HepG2 (cell line): ENCODE data around the gene MTCH1. TPM values are rescaled to one million over a fixed set of nuclear protein-coding genes. Genes with fewer than 3 reads are reported as not detected.

Experiments
- CBFB ChIP-seq: sonication (generic); formaldehyde crosslinking; IDR thresholded peaks from 2 replicates; pipeline ENCODE4 v1.4.0; 2020; ENCODE audit warnings: missing genetic modification reagents
- HMG20B ChIP-seq: conservative IDR thresholded peaks from 2 replicates; pipeline ENCODE4 v1.6.1; 2016; ENCODE audit warnings: missing genetic modification reagents, missing compliant biosample characterization
- HOXA9 ChIP-seq: sonication (generic); formaldehyde crosslinking; IDR thresholded peaks from 2 replicates; pipeline ENCODE4 v1.8.1; 2022; ENCODE audit warnings: missing genetic modification reagents, mild to moderate bottlenecking, moderate library complexity, borderline replicate concordance
- MIER2 ChIP-seq: IDR thresholded peaks from 2 replicates; pipeline ENCODE4 v1.6.1; 2016; ENCODE audit warnings: missing biosample characterization, missing genetic modification reagents
- SP4 ChIP-seq: sonication (generic); formaldehyde crosslinking; IDR thresholded peaks from 2 replicates; pipeline ENCODE4 v1.8.1; 2023; ENCODE audit warnings: mild to moderate bottlenecking, missing genetic modification reagents
- SP5 ChIP-seq: IDR thresholded peaks from 2 replicates; pipeline ENCODE4 v1.6.1; 2016; ENCODE audit warnings: low read depth, borderline replicate concordance
- ZBTB2 ChIP-seq: sonication (generic); formaldehyde crosslinking; IDR thresholded peaks from 2 replicates; pipeline ENCODE4 v1.8.0; 2022; ENCODE audit warnings: low read depth, missing genetic modification reagents
- ZFP1 ChIP-seq: IDR thresholded peaks from 2 replicates; pipeline ENCODE4 v1.6.1; 2016
- ZFP37 ChIP-seq: sonication (generic); formaldehyde crosslinking; IDR thresholded peaks from 2 replicates; pipeline ENCODE4 v1.4.0; 2020; ENCODE audit warnings: missing genetic modification reagents, borderline replicate concordance
- ZNF207 ChIP-seq: fragments of 450-650 bp; IDR thresholded peaks from 2 replicates; pipeline ENCODE4 v1.6.1; 2016; ENCODE audit warnings: antibody characterized with exemption, borderline replicate concordance
- ZNF318 ChIP-seq: sonication (generic); formaldehyde crosslinking; IDR thresholded peaks from 2 replicates; pipeline ENCODE4 v1.4.0; 2020; ENCODE audit warnings: mild to moderate bottlenecking, missing genetic modification reagents
- ZNF549 ChIP-seq: sonication (generic); formaldehyde crosslinking; IDR thresholded peaks from 2 replicates; pipeline ENCODE4 v1.5.0; 2020; ENCODE audit warnings: missing genetic modification reagents
- ZNF737 ChIP-seq: sonication (generic); formaldehyde crosslinking; IDR thresholded peaks from 2 replicates; pipeline ENCODE4 v1.5.0; 2020; ENCODE audit warnings: missing genetic modification reagents, mild to moderate bottlenecking, borderline replicate concordance
- ZNF83 ChIP-seq: sonication (generic); formaldehyde crosslinking; IDR thresholded peaks from 2 replicates; pipeline ENCODE4 v1.4.0; 2020; ENCODE audit warnings: missing genetic modification reagents, mild to moderate bottlenecking, borderline replicate concordance
- polyA plus RNA-seq, 8 experiments: library from polyadenylated mRNA; depleted of rRNA in 3 of 8; stranded (reverse) in 7 of 8; unstranded in 1 of 8; fragments of >200 nt; fragmentation: Illumina TruSeq in 4 of 8; extraction: Trizol in 4 of 8; gene quantifications; 2 replicates each; pipeline versions ENCODE4 v1.2.1 to v1.2.3, GENCODE V29; 2011 to 2016; ENCODE audit warnings: low read depth in 4 of 8, missing spikeins in 1 of 8, mixed read lengths in 1 of 8; ENCODE audit not compliant: insufficient read depth in 1 of 8
- total RNA-seq, 5 experiments: library from RNA; depleted of rRNA; stranded (reverse); fragments of >200 nt; fragmentation: Illumina TruSeq; extraction: Trizol; gene quantifications; 2 replicates each; pipeline ENCODE4 v1.2.3, GENCODE V29; 2016; ENCODE audit warnings: low read depth in 1 of 5
- TF ChIP-seq, protein P1 (sequence below): sonication (generic); formaldehyde crosslinking; IDR thresholded peaks from 2 replicates; pipeline ENCODE4 v1.4.0; 2020; ENCODE audit warnings: missing genetic modification reagents
- TF ChIP-seq, protein P2 (sequence below): sonication (generic); formaldehyde crosslinking; IDR thresholded peaks from 2 replicates; pipeline ENCODE4 v1.9.0; 2022; ENCODE audit warnings: low read depth, missing genetic modification reagents

The MTCH1 gene
- total and polyA plus RNA-seq, 2 of the 13 experiments (the other 11 are each of a cell fraction or from before 2014, with no cell fraction given) = 86.2 to 144 TPM

DNA sequence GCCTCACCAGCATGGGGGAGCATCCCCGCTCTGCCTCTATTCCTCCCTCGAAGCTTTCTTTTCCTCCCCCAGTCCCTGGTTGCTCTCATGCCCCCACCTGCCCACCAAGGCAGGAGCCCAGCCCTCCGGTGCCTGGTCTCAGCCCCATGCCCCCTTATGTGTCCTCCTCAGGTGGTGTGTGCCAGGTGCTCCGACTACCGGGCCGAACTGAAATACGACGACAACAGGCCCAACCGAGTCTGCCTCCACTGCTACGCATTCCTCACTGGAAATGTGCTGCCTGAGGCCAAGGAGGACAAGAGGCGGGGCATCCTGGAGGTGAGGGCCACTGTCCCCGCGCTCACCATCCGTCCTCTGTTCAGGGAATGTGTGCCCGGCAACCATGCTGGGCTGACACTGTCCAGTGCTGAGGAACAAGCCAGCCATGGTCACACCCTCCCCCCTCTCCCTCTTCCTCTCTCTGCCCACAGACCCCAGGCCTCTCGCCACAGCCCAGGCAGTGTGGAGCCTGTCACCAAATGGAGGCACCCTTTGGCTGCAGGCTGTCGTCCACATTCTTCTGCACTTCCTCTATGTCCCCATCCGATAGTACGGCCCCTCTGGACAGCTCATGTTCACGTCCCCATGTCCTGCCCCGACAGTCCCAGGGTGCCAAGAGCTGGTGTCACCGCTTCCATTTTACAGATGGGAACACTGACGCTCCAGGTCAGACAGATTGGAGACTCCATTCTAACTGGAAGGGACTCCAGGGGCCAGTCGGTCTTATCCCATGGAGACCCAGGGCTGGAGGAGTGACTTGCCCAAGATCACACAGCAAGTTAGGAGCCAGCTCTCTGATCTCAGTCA lies 39.8 kb upstream of the MTCH1 start (continued):
- TF ChIP-seq ZBTB2 (CRISPR knock-in tag) (no peak), ZNF83 (CRISPR knock-in tag) (no peak), ZFP1 (CRISPR knock-in tag) (no peak), SP4 (no peak), ZNF549 (no peak), ZFP37 (CRISPR knock-in tag) (no peak), ZNF318 (0 out of 2 replicates have a peak, but pooled peaks have one; percentile 82), ZNF737 (no peak), ZNF207 (no peak), MIER2 (0 out of 2 replicates have a peak, but pooled peaks have one; percentile 23), HOXA9 (CRISPR knock-in tag) (0 out of 2 replicates have a peak, but pooled peaks have one; percentile 54), SP5 (CRISPR knock-in tag) (peak; percentile 46; the same call in 1 of the 2 replicates), CBFB (CRISPR knock-in tag) (no peak), HMG20B (no peak)
- TF ChIP-seq, protein P1, sequence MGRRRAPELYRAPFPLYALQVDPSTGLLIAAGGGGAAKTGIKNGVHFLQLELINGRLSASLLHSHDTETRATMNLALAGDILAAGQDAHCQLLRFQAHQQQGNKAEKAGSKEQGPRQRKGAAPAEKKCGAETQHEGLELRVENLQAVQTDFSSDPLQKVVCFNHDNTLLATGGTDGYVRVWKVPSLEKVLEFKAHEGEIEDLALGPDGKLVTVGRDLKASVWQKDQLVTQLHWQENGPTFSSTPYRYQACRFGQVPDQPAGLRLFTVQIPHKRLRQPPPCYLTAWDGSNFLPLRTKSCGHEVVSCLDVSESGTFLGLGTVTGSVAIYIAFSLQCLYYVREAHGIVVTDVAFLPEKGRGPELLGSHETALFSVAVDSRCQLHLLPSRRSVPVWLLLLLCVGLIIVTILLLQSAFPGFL (CRISPR knock-in tag) = no peak
- TF ChIP-seq, protein P2, sequence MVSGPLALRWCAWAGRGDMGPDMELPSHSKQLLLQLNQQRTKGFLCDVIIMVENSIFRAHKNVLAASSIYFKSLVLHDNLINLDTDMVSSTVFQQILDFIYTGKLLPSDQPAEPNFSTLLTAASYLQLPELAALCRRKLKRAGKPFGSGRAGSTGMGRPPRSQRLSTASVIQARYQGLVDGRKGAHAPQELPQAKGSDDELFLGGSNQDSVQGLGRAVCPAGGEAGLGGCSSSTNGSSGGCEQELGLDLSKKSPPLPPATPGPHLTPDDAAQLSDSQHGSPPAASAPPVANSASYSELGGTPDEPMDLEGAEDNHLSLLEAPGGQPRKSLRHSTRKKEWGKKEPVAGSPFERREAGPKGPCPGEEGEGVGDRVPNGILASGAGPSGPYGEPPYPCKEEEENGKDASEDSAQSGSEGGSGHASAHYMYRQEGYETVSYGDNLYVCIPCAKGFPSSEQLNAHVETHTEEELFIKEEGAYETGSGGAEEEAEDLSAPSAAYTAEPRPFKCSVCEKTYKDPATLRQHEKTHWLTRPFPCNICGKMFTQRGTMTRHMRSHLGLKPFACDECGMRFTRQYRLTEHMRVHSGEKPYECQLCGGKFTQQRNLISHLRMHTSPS (CRISPR knock-in tag) = 0 out of 2 replicates have a peak, but pooled peaks have one; percentile 22
